HG03066 (cell line): Measurements from ENCODE around the gene HRAS.

Experiments
- ATAC-seq: cut with Tn5 transposase; IDR thresholded peaks from one replicate; pipeline ENCODE4 v1.9.1; 2021; ENCODE audit warnings: low read depth; ENCODE audit not compliant: unreplicated experiment

Gene HRAS

DNA sequence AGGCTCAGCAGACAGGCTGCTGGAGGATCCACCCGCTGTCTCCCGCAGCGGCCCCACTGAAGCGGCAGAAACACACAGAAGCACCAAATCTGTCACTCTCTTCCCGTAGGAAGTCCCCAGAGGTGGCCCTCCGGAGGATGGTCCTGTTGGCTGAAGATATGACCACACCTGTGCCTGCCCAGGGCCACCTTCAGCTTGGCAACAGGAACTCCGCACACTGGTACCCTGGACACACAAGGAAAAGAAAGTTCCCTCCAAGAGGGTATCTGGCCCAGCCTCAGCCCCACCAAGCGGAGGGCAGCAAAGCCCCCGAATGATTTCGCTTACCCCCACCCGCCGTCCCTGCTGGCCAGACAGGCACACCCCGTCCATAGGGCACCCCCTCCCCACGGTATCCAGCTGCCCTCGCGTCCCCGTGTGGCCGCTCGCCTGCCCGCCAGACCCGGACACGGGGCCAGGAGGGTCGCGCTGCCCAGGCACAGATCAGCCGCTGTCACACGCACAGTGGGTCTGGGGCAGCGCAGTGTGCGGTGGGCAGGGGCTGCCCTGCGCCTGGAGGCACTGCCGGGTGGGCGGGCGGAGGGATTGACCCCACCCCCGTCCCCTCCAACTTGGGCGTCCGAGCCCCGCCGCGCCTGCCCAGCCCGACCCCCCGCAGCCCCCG lies 32.4 kb upstream of the HRAS start:
- peak; percentile 5 for ATAC-seq

DNA sequence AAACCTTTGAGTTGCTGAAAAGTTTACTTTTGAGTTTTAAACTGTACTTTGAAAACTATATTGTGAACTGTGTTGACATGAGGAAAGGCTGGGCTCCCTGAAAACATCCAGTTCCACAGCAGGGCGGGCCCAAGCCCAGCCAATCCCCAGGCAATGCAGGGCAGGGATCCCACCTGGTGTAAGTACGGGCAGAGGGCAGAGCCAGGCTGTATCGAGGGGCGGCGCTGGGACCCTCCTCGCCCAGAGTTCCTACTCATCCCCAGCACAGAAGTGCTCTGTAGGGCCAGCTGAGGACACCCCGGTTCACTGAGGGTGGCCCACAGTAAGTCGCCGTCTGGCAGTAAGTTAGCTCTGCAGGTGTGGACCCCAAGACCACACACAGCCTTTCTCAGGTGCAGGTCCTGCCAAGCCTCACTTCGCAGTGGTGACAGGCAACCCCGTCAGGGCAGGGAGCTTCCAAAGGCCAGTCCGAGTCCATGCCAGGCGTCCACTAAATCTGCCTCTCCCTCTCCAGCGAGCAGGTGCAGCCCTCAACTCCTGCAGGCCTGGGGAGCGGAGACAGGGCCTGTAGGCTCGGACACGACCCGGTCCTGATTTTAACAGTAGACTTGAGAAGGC lies 31.7 kb upstream of the HRAS start:
- no peak for ATAC-seq

DNA sequence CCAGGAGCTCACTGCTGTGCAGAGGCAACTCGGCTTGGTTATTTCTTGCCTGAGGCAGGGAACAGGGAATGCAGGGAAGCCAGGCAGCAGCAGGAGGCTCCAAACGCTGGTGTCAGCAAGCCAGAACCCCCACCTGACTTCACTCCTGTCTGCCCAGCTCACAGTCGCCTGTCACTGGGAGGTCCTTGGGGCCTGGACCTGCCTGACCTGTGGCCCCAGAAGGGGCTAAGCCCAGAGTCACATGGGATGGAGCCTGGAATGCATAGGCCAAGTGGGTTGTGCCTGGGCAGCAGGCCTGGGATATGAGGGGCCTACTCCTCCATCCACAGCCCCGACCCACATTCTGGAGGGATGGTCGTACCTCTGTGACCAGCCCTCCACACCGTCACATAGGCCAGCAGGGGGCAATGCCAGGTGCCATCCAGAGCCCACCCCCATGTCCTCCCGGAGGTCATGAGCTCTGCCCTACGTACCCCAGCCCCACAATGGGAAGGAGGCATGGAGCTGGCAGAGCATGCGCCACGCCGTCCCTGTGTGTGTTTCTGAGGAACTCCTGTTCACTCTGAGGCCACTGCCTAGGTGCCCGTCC lies 30.6 kb upstream of the HRAS start:
- no peak for ATAC-seq

DNA sequence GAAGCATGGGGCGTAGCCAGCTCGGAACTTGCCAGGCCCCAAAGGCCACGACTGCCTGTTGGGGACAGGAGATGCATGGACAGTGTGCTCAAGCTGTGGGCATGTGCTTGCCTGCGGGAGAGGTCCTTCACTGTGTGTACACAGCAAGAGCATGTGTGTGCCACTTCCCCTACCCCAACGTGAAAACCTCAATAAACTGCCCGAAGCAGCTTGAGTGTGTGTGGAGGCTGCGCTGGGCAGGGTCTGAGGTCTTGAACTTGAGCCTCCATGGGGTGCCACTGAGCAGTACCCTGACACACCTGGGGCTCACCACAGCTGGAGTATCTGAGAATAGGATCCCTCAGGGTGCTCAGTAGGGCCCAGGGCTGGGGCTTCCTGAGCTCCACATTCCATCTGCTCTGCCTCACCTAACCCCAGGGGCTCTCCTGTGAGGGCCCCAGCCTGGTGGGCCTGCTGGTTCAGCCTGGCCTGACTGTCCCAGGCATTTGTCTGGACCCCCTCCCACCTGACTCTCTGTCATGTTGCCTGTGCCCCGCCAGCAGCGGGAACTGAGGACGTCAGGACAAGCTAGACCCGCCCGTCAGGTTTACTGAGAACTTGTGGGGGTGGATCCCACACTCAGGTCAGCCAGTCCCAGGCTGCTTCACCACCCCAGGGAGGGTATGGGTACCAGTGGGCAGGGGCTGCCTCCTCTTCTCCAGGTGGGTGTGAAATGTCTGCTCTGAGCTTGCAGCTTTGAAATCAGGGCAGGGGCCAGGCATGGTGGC lies 28.6 kb upstream of the HRAS start:
- no peak for ATAC-seq

DNA sequence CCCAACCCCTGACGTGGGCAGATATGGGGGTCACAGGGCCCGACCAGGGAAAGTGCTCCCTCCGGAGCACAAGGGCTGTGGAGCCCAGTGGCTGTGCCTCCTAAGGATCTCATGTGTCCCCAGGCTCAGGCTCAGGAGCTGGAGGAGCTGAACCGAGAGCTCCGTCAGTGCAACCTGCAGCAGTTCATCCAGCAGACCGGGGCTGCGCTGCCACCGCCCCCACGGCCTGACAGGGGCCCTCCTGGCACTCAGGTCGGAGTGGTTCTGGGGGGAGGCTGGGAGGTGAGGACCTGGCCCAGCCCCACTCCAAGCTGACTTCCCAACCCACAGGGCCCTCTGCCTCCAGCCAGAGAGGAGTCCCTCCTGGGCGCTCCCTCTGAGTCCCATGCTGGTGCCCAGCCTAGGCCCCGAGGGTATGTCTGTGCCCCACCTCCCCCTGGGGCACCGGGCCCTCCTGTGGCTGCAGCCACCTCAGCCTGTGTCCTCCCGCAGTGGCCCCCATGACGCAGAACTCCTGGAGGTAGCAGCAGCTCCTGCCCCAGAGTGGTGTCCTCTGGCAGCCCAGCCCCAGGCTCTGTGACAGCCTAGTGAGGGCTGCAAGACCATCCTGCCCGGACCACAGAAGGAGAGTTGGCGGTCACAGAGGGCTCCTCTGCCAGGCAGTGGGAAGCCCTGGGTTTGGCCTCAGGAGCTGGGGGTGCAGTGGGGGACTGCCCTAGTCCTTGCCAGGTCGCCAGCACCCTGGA lies 27.9 kb upstream of the HRAS start:
- ATAC-seq = no peak

DNA sequence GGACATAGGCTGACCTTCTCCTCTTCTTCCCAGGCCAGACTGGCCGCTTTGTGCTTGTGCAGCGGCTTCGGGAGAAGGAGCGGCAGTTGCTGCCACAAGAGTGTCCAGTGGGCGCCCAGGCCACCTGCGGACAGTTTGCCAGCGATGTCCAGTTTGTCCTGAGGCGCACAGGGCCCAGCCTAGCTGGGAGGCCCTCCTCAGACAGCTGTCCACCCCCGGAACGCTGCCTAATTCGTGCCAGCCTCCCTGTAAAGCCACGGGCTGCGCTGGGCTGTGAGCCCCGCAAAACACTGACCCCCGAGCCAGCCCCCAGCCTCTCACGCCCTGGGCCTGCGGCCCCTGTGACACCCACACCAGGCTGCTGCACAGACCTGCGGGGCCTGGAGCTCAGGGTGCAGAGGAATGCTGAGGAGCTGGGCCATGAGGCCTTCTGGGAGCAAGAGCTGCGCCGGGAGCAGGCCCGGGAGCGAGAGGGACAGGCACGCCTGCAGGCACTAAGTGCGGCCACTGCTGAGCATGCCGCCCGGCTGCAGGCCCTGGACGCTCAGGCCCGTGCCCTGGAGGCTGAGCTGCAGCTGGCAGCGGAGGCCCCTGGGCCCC lies 26.8 kb upstream of the HRAS start:
- no peak for ATAC-seq

DNA sequence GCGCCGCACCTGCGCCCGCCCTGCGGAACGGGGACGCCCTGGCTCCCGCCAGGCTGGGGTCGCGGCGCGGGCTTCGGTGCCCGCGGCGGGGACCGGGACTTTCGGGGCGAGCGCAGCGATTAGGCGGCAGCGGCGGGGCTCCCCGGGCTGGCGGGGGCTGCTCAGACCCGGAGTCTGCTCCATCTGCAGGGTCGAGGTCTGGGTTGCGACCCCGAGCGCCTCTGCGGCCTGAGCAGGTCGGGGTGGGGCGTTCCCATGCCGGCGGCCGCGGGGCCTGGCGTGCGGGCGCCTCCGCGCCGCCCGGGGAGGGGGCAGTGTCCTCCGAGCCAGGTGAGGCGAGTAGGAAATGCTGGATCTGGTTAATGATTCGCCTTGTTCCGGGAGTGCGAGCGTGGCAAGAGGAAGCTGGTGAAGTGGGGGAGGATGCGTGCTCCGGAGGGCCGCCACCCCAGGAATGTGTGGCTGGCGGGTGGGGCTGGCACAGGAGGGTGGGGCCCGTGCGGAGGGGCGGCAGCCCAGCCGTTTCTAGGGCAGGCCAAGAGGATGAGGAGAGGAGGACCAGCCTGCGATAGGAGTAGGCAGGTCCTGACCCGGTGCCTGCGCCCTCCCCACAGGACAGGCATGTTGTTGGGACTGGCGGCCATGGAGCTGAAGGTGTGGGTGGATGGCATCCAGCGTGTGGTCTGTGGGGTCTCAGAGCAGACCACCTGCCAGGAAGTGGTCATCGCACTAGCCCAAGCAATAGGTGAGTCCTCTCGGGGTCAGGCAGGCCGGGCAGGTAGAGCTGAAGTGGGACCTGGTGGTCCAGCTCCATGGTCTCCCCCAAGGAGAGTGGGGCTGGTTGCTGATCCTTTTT lies 26.0 kb upstream of the HRAS start:
- ATAC-seq = peak; percentile 27

DNA sequence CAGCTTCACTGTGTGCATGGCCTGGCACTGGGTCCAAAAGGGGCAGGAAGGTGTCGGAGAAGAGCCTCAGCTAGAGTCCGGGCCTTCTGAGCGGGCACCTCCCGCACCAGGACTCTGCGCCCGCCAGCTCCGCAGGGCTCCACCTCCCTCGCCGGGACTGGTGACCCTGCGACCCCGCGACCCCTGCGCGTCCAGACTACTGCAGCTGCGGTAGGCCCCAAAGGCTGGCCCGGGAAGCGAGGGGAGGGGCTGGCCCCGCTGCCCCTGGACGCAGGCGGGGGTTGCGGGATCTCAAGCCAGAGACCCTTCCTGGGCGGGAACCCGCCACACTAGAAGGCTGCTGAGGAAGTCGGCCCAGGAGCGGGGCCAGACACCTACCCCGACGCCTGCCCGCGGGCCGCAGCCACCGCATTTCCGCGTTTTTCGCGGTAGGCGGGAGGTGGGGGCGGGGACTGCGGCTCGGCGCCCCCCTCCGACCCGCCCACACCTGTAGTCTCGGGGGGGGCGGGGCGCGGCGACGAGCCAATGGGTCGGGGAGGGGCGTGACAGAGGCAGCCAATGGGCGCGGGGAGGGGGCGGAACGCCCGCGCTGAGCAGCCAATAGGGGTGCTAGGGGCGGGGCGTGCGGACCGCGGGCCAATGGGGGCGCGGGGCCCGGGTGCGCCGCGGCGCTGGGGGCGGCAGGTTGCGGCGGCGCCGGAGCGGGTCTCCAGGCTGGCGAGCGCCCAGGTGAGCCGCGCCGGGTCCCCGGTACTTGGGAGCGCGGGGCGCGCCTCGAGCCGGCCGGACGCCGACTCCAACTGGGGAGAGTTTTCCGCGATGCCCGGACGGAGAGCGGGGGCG lies 25.1 kb upstream of the HRAS start, which contains the start of the genes LMNTD2 and RASSF7:
Gene LMNTD2, minus strand, starts transcription at position 434 of the 843 bp plus-strand sequence. Its CDS starts 22 bp downstream, at position 412.
Gene RASSF7, plus strand, starts transcription at position 666 of the 843 bp plus-strand sequence. CDS start 799 bp downstream, outside the sequence.
- ATAC-seq = peak; percentile 68

DNA sequence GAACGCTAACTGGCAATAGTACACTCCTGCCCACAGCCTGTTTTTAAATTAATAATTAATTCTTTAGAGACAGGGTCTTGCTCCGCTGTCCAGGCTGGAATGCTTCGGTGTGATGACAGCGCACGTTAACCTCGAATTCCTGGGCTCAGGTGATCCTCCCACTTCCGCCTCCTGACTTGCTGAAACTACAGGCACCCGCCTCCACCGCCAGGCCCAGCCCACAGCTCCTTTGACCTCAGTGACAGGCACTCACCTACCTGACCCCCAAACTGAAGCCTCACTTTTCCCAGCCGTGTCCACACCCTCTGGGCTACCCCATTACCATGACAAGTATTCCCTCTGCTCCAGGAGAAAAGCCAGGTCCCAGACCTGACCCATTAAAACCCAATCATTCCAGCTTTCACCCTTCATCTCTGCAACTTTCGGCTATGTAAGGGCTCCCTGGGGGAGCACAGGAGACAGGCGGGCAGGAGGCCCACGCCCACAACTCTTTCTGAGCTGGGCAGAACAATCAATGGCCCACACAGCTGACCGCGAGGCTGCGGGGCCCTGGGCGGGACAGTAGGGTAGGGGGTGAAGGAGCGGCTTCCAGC lies 24.4 kb upstream of the HRAS start:
- no peak for ATAC-seq

DNA sequence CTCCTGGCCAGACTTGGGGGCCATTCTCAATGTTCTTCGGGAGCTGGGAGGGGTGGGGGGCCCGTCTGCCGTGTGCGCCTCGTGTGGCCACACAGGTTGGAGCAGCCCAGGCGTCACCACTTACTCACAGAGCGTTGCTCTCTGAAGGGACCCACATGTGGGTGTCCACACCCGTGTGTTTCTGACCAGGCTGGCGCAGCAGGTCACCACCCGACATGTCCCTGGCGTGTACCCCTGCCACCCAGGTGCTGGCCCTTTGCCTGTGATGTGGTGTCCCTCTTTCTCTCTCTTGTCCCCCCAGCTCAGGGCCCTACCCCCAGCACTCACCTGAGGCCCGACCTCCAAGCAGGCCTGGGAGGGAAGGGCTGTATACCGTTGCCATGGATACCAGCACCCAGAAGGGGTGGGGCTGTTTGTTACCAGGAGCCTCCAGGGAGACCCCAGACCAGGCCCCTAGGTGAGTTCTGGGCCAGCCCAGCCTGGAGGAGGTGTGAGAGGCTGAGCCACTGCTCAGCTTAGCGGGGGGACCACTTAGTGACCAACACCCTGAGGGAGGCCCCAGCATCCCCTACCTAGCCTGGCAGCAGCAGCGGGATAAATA lies 23.7 kb upstream of the HRAS start:
- ATAC-seq = no peak

DNA sequence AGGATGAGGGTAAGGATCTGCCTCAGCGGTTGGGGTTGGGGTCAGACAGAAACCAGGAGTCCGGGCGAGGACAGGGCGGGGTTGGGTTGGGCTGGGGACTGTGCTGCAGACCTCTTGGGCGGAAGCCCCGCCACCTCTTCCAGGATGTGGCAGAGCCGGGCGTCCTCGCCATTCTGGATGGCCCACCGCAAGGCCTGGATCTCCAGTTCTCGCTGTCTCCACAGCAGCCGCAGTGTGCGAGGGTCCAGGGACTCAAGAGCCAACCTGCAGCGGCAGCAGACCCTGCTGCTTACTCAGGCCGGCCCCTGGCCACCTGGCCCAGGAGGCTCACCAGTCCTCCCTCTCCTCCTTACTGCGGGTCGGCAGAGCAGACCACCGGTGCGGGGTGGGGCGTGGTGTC lies 23.1 kb upstream of the HRAS start:
- no peak for ATAC-seq

DNA sequence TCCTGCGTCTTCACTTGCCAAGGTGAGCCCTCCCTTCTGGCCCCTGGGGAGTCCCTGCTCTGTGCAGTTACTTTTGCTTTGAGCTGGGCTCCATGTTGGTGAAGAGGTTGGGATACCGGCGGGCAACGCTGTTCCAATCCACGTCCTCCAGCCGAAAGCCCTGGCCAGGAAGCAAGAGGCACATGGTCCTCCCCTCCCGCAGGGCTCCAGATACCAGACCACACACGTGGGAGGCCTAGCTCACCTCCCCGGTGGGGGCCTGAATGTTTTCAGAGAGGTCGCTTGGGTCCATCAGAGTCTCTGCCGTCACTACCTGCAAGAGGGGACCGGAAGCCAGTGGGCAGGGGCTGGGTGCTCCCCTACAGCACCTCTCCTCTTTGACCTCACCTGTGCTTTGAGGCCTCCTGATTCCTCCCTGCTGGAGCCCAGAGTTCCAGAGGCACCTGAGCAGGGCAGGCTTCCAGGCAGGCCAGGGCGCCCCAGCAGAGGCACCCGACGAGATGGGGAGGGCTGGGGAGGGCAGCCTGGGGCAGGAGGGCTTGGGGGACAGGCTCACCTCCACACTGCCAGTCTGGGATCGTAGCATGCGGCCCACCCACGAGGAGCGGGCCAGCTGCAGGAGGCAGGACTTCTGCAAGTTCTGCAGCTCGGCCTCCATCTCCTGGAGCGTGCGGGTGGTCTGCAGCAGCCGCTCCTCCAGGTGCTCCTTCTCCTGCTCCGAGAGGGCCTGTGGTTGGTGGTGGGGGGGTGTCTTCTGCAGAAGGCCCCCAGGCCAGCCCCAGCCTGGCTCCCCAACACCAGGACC lies 22.2 kb upstream of the HRAS start:
- no peak for ATAC-seq

DNA sequence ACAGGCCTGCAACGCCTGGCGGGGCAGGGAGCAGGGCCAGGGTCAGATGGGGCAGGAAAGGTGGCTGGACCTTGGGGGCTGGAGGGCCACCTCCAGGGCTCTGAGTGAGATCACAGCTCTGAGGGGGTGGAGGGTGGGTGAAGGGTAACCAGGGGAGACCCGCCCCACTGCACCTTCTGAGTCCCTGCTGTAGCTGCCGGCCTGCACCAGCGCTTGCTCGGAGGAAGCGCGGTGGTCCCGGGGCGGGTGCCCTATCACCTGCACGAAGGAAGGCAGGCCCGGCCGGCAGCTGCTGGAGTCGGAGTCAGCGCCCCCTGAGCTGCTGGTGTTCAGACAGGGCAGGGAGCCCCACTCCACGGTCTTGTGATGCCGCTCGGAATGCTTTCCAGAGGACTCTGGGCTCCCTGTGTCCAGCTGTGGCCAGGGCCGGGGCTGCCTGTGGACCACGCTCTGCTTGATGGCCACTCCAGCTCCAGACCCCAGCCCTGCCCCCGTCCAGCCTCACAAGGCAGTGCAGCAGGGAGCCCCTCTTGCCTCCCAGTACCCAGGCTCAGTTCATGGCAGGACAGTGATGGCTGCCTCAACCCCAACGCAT lies 21.4 kb upstream of the HRAS start:
- ATAC-seq = no peak

DNA sequence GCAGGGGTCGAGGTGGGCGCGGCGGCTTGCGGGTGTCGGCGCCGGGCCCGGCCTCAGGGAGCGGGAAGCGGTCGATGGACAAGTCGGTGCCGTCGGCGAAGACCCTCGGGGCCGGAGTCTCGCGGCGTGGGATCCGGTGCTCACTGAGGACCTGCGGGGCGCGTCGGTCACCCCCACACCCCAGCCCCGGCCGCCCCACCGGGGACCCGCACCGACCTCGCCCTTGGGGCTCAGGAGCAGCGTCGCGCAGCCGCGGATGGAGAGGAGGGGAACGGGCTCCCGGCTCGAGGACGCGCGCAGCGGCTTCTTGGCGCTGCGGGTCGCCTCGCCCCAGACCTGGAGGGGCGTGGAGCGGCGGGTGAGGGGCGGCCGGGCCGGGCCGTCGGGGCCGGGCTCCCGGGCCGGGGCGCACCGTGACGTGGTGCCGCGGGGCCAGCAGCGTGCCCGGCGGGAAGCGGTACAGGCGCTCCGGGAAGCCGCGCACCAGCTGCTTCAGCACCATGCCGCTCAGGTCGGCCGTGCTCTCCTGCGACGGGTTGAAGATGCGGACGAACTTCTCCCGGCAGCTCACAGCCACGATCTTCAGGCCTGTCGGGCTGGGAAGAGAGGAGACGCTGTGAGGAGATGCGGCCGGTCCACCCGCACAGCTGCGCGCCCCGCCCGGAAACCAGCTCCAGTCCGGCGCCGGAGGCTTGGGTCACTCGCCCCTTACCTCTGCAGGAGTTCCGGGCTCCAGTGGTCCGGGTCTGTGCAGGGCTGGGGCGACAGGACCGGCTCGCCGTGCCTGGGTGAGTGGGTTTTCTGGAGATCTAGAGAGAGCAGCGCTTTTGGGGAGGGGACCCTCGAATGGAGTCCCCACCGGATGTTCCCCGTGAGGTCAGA lies 20.6 kb upstream of the HRAS start:
- ATAC-seq = no peak

DNA sequence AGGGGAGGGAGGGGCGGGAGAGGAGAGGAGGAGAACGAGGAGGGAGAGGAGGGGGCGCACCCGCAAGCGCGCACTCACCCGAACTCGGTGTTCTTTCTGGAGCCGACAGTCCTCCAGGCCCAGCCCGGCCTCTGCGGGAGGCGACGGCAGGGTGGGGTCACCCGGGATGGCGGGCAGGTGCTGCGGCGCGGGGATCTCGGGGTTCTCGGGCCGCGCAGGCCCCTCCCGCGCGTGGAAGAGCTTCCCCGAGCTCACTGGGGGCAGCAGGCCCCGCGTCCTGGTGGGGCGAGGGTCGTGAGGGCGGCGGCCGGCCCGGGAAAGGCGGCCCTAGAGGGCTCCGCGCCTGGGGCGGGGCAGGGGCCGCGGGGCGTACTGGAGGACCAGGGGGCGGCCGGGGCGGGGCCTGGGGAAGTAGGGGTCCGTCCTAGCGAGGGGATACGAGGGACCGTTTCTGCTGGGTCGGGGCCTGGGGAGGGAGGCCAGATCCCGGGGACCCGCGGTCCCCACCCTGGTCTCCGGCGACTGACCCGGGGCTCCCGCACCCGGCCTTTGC lies 19.9 kb upstream of the HRAS start:
- no peak for ATAC-seq
